Heart right ventricle (tissue), 16 donors: ENCODE results near the gene GBP1. TPM values are rescaled to one million over a fixed set of nuclear protein-coding genes. Genes with fewer than 3 reads are reported as not detected.

Experiments
- ATAC-seq, 8 donors: fragments of 200-7000 bp; cut with Tn5 transposase; one replicate each; pipeline ENCODE4 v1.9.1; 2020; ENCODE audit warnings: mild to moderate bottlenecking in 8 of 8, moderate library complexity in 8 of 8, moderate number of reproducible peaks in 1 of 8
- DNase-seq, 2 donors: peaks; one replicate each; pipeline ENCODE4 v3.0.0-alpha.2; 2020
- H3K27ac ChIP-seq, 10 donors: fragments of 200-600 bp; sonication (generic) in 2 of 10; one replicate each; pipeline versions ENCODE4 v1.5.0 to v1.8.0; 2020 to 2022; ENCODE audit warnings: mild to moderate bottlenecking in 3 of 10
- H3K27me3 ChIP-seq, 7 donors: fragments of 200-600 bp; one replicate each; pipeline ENCODE4 v1.8.0; 2021 to 2022; ENCODE audit warnings: mild to moderate bottlenecking in 2 of 7
- H3K36me3 ChIP-seq, 9 donors: fragments of 200-600 bp; sonication (generic) in 1 of 9; one replicate each; pipeline versions ENCODE4 v1.5.0 to v1.8.0; 2020 to 2022; ENCODE audit warnings: mild to moderate bottlenecking in 2 of 9
- H3K4me1 ChIP-seq, 9 donors: fragments of 200-600 bp; sonication (generic) in 1 of 9; one replicate each; pipeline versions ENCODE4 v1.5.0 to v1.8.0; 2020 to 2022; ENCODE audit warnings: mild to moderate bottlenecking in 4 of 9
- H3K4me3 ChIP-seq, 10 donors: fragments of 200-600 bp; sonication (generic) in 2 of 10; one replicate each; pipeline versions ENCODE4 v1.5.0 to v1.8.0; 2020 to 2022; ENCODE audit warnings: mild to moderate bottlenecking in 7 of 10, moderate library complexity in 2 of 10
- H3K9me3 ChIP-seq, 11 donors: fragments of 200-600 bp in 10 of 11; sonication (generic) in 2 of 11; one replicate each; pipeline versions ENCODE4 v1.5.0 to v1.8.0; 2013 to 2022; ENCODE audit warnings: mild to moderate bottlenecking in 2 of 11, control low read depth in 1 of 11, moderate library complexity in 1 of 11
- WGBS, 2 donors: extraction: QIAGEN DNeasy Blood & Tissue Kit; methylation state at CpG; one replicate each; pipeline ENCODE4 v1.1.7; 2013; ENCODE audit warnings: inconsistent platforms in 1 of 2; 5-methylcytosine and 5-hydroxymethylcytosine counted together
- intact Hi-C, 10 donors: fragments of 100-400 bp; cut with DNase I; formaldehyde crosslinking; loops; one replicate each; pipeline versions ENCODE4 v1.11.1 to v1.14.2; 2022
- polyA plus RNA-seq, 2 donors: library from polyadenylated mRNA; stranded (reverse); fragments of 200-250 nt; gene quantifications; one replicate each; pipeline ENCODE4 v1.2.3, GENCODE V29; 2013
- total RNA-seq, 10 donors: library from RNA; stranded (reverse); fragmentation: NEBNext Ultra II Directional in 3 of 10; extraction: Animal tissue kit (Norgen Biotek cat#: 25700) in 3 of 10; gene quantifications; one replicate each; pipeline versions ENCODE4 v1.2.1 to v1.2.4, GENCODE V29; 2021 to 2023
- TF ChIP-seq, protein P1 (sequence below), 9 donors: fragments of 200-600 bp; sonication (generic) in 2 of 9; IDR thresholded peaks; one replicate each; pipeline versions ENCODE4 v1.5.0 to v1.8.0; 2021 to 2022; ENCODE audit warnings: antibody characterized with exemption in 9 of 9, mild to moderate bottlenecking in 5 of 9, moderate library complexity in 1 of 9
- donor health status: Arrhythmogenic right ventricular cardiomyopathy.
- donor health status: ischemic (EF 13 %, LVEDD 7.1; RV severe dilation, severe dysfunction).
- donor health status: healthy with polysubstance abuse.
- donor health status: DM: no; HTN: yes; CAD: no.
- donor health status: DM: no; HTN: no; CAD: no.
- donor health status: ischemic (EF 25% LVEDD 6.9; RV normal size, moderate dysfunction).
- donor health status: ischemic (EF 25% LVEDD 5.7; RV mildly dilated, moderate dysfunction).
- donor health status: healthy.
- donor health status: DM: yes; HTN: yes; CAD: no.
- donor health status: Ischemic cardiomyopathy.
- donor health status: ischemic (EF 35%, LVEDD 5.7; RV mildly dilated, moderate dysfunction).
- donor health status: nonischemic (EF 11% LVEDD 7.7; RV severe dilation, severe dysfunction).
- donor health status: DM: yes; HTN: yes; CAD: no.
- donor health status: PGD.
- donor health status: ischemic (EF 29% LVEDD 5.4; RV normal size, mild dysfunction).
- donor health status: nonischemic (EF 23%, LVEDD 6.1; RV moderate dilation, normal function).

GBP1 gene
- total and polyA plus RNA-seq, 12 donors = 4.1 to 119 (median 9.0) TPM

GRCh38 chr1:89104687-89105086 lies 39.7 kb upstream of the GBP1 start:
- peaks cover 0 to 3% (median 0%) of the 10 kb centered on the region in 11 donors for H3K9me3 ChIP-seq
- no peak for ATAC-seq
- no peaks in the 10 kb centered on the region for H3K27me3 ChIP-seq
- H3K4me1 ChIP-seq = no peaks in the 10 kb centered on the region
- no peak overlapping the region for H3K27ac ChIP-seq
- 96% methylated on average over 17 of the region's 17 CpGs for WGBS, 2 donors
- intact Hi-C loops = no loop called here
- H3K4me3 ChIP-seq = no peak overlapping the region
- TF ChIP-seq, protein P1, sequence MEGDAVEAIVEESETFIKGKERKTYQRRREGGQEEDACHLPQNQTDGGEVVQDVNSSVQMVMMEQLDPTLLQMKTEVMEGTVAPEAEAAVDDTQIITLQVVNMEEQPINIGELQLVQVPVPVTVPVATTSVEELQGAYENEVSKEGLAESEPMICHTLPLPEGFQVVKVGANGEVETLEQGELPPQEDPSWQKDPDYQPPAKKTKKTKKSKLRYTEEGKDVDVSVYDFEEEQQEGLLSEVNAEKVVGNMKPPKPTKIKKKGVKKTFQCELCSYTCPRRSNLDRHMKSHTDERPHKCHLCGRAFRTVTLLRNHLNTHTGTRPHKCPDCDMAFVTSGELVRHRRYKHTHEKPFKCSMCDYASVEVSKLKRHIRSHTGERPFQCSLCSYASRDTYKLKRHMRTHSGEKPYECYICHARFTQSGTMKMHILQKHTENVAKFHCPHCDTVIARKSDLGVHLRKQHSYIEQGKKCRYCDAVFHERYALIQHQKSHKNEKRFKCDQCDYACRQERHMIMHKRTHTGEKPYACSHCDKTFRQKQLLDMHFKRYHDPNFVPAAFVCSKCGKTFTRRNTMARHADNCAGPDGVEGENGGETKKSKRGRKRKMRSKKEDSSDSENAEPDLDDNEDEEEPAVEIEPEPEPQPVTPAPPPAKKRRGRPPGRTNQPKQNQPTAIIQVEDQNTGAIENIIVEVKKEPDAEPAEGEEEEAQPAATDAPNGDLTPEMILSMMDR (IDR thresholded peaks at IDR 0.05) = no peak
- peaks cover 0 to 57% (median 31%) of the 10 kb centered on the region in 9 donors for H3K36me3 ChIP-seq
- no peak for DNase-seq

- DNase-seq (no peak), ATAC-seq (no peak)
- peaks cover 0 to 3% (median 0%) of the 10 kb centered on the region in 11 donors for H3K9me3 ChIP-seq
- H3K36me3 ChIP-seq = peaks cover 0 to 52% (median 27%) of the 10 kb centered on the region in 9 donors
- H3K27me3 ChIP-seq = no peaks in the 10 kb centered on the region
- WGBS, 2 donors = 92 to 98% methylated on average over 2 of the region's 2 CpGs
- no peaks in the 10 kb centered on the region for H3K4me1 ChIP-seq
- intact Hi-C loops = no loop called here
- no peak overlapping the region for H3K4me3 ChIP-seq
- TF ChIP-seq, protein P1 (IDR thresholded peaks at IDR 0.05) = no peak
- H3K27ac ChIP-seq = no peak overlapping the region
These were observed 39.1 kb upstream of the GBP1 start for GRCh38 chr1:89104147-89104546.

GRCh38 chr1:89102021-89102420 lies 37.0 kb upstream of the GBP1 start:
- ATAC-seq = no peak
- TF ChIP-seq, protein P1 (IDR thresholded peaks at IDR 0.05) = no peak
- peaks cover 0 to 3% (median 0%) of the 10 kb centered on the region in 11 donors for H3K9me3 ChIP-seq
- H3K27ac ChIP-seq = no peak overlapping the region
- intact Hi-C loops = no loop called here
- no peak overlapping the region for H3K4me3 ChIP-seq
- H3K27me3 ChIP-seq = no peaks in the 10 kb centered on the region
- no peak for DNase-seq
- peaks cover 0 to 31% (median 14%) of the 10 kb centered on the region in 9 donors for H3K36me3 ChIP-seq
- no peaks in the 10 kb centered on the region for H3K4me1 ChIP-seq

GRCh38 chr1:89100412-89100811 lies 35.4 kb upstream of the GBP1 start:
- H3K4me3 ChIP-seq = no peak overlapping the region
- no peak for ATAC-seq
- no peaks in the 10 kb centered on the region for H3K4me1 ChIP-seq
- DNase-seq = no peak
- no peak overlapping the region for H3K27ac ChIP-seq
- TF ChIP-seq, protein P1 (IDR thresholded peaks at IDR 0.05) = no peak
- WGBS, 2 donors = 85 to 94% methylated on average over 3 of the region's 3 CpGs
- H3K27me3 ChIP-seq = no peaks in the 10 kb centered on the region
- peaks cover 0 to 17% (median 7%) of the 10 kb centered on the region in 11 donors for H3K9me3 ChIP-seq
- peaks cover 0 to 15% (median 8%) of the 10 kb centered on the region in 9 donors for H3K36me3 ChIP-seq
- intact Hi-C loops = no loop called here
